ENCODE data around the gene PDCD1. TPM values are rescaled to one million over a fixed set of nuclear protein-coding genes. Genes with fewer than 3 reads are reported as not detected.

The PDCD1 gene
- total RNA-seq, 2 donors from 2014 or later: 0.27 to 0.80 TPM

DNA sequence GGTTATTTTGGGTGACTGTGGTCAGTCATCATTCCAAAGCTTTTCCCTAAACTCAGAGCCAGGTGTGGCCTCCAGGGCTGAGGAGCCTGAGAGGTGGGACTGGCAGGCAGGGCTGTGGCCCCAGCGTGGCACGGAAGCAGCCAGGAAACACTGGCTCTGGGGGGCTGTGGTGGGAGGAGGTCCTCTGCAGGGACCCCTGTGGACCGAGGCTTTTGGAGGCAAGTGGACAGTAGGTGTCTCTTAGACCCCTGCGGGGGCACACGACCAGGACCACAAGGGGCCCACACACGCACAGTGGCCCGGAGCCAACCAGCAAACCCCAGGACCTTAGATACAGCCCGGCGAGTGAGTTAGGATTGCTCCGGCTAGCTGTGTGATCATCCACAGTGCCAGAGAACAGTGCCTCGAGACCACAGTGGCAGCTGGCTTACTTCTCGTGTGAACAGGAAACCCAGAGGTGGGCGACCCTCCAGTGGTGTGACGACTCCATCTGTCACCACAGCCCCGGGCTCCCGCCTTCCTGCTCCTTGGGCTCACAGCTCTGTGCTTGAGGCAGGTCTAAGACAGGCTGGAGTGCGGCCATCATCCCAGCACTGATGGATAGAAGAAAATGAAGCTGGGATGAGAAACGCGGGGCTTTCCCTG lies 9.2 kb upstream of the PDCD1 start:
- no peak overlapping the region for H3K4me3 ChIP-seq
- 58% methylated on average over 19 of the region's 19 CpGs for WGBS
- peaks cover 5% of the 10 kb centered on the region for H3K4me1 ChIP-seq (replicated peaks)
- TF ChIP-seq POLR2A (IDR thresholded peaks at IDR 0.05): no peak
- no peak for TF ChIP-seq POLR2AphosphoS5 (IDR thresholded peaks at IDR 0.05)
- TF ChIP-seq, protein P1, sequence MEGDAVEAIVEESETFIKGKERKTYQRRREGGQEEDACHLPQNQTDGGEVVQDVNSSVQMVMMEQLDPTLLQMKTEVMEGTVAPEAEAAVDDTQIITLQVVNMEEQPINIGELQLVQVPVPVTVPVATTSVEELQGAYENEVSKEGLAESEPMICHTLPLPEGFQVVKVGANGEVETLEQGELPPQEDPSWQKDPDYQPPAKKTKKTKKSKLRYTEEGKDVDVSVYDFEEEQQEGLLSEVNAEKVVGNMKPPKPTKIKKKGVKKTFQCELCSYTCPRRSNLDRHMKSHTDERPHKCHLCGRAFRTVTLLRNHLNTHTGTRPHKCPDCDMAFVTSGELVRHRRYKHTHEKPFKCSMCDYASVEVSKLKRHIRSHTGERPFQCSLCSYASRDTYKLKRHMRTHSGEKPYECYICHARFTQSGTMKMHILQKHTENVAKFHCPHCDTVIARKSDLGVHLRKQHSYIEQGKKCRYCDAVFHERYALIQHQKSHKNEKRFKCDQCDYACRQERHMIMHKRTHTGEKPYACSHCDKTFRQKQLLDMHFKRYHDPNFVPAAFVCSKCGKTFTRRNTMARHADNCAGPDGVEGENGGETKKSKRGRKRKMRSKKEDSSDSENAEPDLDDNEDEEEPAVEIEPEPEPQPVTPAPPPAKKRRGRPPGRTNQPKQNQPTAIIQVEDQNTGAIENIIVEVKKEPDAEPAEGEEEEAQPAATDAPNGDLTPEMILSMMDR (IDR thresholded peaks at IDR 0.05): no peak
- intact Hi-C loops (cut with DNase I): no loop called here
- H3K27me3 ChIP-seq (replicated peaks; ENCODE audit: insufficient read depth): no peaks in the 10 kb centered on the region
- no peak overlapping the region for H3K27ac ChIP-seq
- no peaks in the 10 kb centered on the region for H3K9me3 ChIP-seq
- no peaks in the 10 kb centered on the region for H3K36me3 ChIP-seq
- no peak for DNase-seq (ENCODE audit: low spot score)

DNA sequence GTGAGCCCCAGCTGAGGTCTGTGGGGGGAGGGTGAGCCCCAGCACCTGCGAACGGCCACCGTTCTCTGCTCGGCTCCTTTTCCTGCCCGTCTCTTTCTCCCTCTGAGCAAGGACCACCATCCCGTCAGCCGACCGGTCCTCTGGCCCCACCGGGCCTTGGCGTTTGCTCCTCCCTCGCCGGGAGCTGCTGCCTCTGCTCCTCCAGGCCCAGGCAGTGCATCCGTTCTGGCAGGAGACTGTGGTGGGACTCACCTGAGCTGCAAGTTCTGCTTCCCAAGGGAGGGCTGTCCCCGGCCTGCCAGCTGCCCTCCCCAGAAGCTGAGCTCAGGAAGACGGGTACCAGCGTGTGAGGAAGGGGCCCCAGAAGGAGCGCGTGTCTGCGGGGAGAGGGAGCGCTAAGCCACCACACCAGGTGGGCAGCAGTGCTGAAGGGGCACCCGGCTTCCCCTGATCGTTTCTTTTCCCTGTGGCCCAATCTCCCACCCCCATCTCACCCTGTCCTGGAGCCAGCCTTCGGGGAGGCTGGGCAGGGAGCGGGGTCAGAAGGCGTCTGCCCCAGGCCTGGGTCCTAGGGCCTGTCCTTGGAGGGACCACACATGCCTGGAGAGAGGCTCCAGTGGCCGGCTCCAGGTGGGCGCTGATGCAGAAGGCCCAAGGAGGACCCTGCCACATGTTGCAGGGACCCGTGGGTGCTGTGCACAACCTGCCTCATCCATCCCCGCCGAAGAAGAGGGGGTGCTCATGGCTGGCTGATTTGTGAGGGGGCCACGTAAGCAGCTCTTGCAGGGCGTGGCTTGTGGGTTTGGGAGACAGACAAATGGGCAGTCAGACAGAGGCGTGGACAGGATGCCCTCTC lies 8.3 kb upstream of the PDCD1 start:
- Histone ChIP-seq H3K4me3 (no peak overlapping the region), H3K27me3 (replicated peaks; ENCODE audit: insufficient read depth) (no peaks in the 10 kb centered on the region), H3K27ac (no peak overlapping the region), H3K36me3 (no peaks in the 10 kb centered on the region), H3K9me3 (no peaks in the 10 kb centered on the region), H3K4me1 (replicated peaks) (peaks cover 5% of the 10 kb centered on the region)
- DNase-seq (ENCODE audit: low spot score): no peak
- intact Hi-C loops (cut with DNase I): no loop called here
- 67% methylated on average over 31 of the region's 33 CpGs for WGBS
- TF ChIP-seq POLR2A (IDR thresholded peaks at IDR 0.05): no peak
- TF ChIP-seq, protein P1 (IDR thresholded peaks at IDR 0.05): no peak
- TF ChIP-seq POLR2AphosphoS5 (IDR thresholded peaks at IDR 0.05): no peak

DNA sequence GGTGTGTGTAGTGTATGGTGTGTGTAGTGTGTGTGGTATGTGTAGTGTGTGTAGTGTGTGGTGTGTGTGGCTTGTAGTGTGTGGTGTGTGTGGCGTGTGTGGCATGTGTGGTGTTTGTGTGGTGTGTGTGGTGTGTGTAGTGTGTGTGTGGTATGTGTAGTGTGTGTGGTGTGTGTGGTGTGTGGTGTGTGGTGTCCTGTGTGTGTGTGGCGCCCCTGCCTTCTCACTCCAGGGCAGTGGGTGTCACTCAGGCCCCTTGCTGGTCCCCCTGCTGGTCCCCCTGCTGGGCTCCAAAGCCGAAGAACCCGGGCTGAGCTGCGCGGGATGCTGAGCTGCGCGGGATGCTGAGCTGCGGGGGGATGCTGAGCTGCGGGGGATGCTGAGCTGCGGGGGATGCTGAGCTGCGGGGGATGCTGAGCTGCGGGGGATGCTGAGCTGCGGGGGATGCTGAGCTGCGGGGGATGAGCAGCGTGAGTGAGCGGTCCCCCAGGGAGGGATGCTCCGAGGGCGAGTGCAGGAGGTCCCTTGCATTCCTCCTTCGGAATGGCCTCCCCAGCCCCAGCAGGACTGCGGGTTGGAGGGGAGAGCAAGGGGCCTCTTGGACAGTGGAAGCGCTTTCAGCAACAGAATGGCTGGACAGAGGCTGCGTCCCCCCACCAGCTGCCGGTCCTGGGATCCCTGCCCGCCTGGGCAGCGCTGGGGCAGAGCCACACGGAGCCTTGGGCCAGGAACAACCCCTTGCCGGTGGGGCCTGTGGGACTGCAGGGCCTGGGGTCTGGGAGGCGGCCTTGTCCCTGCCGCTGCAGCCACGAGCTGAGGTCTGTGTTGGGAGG lies 7.5 kb upstream of the PDCD1 start:
- DNase-seq (ENCODE audit: low spot score): no peak
- Histone ChIP-seq H3K27me3 (replicated peaks; ENCODE audit: insufficient read depth) (no peaks in the 10 kb centered on the region), H3K4me1 (replicated peaks) (peaks cover 5% of the 10 kb centered on the region), H3K36me3 (no peaks in the 10 kb centered on the region), H3K27ac (no peak overlapping the region), H3K9me3 (no peaks in the 10 kb centered on the region), H3K4me3 (no peak overlapping the region)
- 15% methylated on average over 28 of the region's 31 CpGs for WGBS
- TF ChIP-seq, protein P1 (IDR thresholded peaks at IDR 0.05): no peak
- TF ChIP-seq POLR2AphosphoS5 (IDR thresholded peaks at IDR 0.05) (no peak), POLR2A (IDR thresholded peaks at IDR 0.05) (no peak)
- intact Hi-C loops (cut with DNase I): no loop called here

DNA sequence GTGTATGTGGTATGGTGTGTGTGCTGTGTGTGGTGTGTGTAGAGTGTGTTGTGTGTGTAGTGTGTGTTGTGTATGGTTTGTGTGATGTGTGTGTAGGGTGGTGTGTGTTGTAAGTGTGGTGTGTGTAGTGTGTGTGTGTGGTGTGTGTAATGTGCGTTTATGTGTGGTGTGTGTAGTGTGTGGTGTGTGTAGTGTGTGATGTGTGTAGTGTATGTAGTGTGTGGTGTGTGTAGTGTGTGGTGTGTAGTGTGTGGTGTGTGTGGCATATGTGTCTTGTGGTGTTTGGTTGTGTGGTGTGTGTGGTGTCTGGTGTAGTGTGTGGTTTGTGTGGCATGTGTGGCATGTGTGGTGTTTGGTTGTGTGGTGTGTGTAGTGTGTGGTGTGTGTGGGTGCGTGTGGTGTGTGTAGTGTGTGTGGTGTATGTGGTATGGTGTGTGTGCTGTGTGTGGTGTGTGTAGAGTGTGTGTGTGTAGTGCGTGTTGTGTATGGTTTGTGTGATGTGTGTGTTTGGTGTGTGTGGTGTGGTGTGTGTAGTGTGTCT lies 6.8 kb upstream of the PDCD1 start:
- WGBS: 89% methylated on average over 3 of the region's 3 CpGs
- Histone ChIP-seq H3K36me3 (no peaks in the 10 kb centered on the region), H3K27ac (no peak overlapping the region), H3K4me1 (replicated peaks) (peaks cover 5% of the 10 kb centered on the region), H3K4me3 (no peak overlapping the region), H3K9me3 (no peaks in the 10 kb centered on the region), H3K27me3 (replicated peaks; ENCODE audit: insufficient read depth) (no peaks in the 10 kb centered on the region)
- intact Hi-C loops (cut with DNase I): no loop called here
- TF ChIP-seq, protein P1 (IDR thresholded peaks at IDR 0.05): no peak
- TF ChIP-seq POLR2A (IDR thresholded peaks at IDR 0.05) (no peak), POLR2AphosphoS5 (IDR thresholded peaks at IDR 0.05) (no peak)
- no peak for DNase-seq (ENCODE audit: low spot score)
